ENCODE results near the gene CAPN3. TPM values are rescaled to one million over a fixed set of nuclear protein-coding genes. Genes with fewer than 3 reads are reported as not detected.

The CAPN3 gene
- polyA plus RNA-seq, 1 donor (not counting 4 experiments of a cell fraction or from before 2014, with no cell fraction given): 15.8 TPM

DNA sequence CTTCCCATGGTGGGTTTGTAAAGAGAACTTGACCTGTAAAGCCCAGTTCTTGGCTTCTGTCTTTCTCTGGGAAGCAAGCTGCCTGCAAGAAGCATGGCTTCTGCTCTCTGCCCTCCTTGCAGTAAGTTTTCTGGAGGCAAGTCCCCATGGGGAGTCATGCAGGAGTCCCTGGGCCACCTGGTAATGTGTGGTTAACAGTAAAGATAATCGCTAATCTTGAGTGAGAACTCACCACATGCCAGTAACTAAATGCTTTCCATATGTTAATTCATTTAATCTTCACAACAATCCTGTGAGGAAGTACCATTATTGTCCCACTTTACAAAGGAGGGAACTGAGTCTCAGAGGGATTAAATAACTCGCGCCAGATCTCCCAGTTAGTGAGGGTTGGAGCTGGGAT, 4.2 kb downstream of the CAPN3 start:
- Histone ChIP-seq H3K4me3 (ENCODE audit: control insufficient read depth in 2 of 3, extremely low read depth in 1 of 3, insufficient read depth in 2 of 3, low read depth in 1 of 3, low read length in 3 of 3) (no peak overlapping the region), H3K4me2 (ENCODE audit: control insufficient read depth, extremely low read depth, insufficient read depth, low read depth, low read length) (no peak overlapping the region), H4K20me1 (ENCODE audit: control insufficient read depth, extremely low read depth, insufficient read depth, low read length) (no peaks in the 10 kb centered on the region), H3K79me2 (ENCODE audit: control insufficient read depth, insufficient read depth, low read length) (no peaks in the 10 kb centered on the region), H2AFZ (ENCODE audit: control insufficient read depth, low read length) (no peak overlapping the region), H3K27ac (ENCODE audit: control insufficient read depth, insufficient read depth, low read length) (no peak overlapping the region), H3K9me1 (ENCODE audit: control insufficient read depth, extremely low read depth, insufficient read depth, low read length) (no peaks in the 10 kb centered on the region), H3K9me3 (ENCODE audit: control insufficient read depth, low read depth, low read length) (no peaks in the 10 kb centered on the region), H3K27me3 (ENCODE audit: control insufficient read depth, extremely low read depth, insufficient read depth, low read length) (no peaks in the 10 kb centered on the region), H3K9ac (ENCODE audit: control insufficient read depth, extremely low read depth, insufficient read depth, low read length) (no peak overlapping the region), H3K4me1 (ENCODE audit: control insufficient read depth, extremely low read depth, insufficient read depth, low read length) (peaks cover 3% of the 10 kb centered on the region), H3K36me3 (ENCODE audit: control insufficient read depth in 2 of 2, extremely low read depth in 1 of 2, insufficient read depth in 2 of 2, low read length in 2 of 2) (no peaks in the 10 kb centered on the region)
- TF ChIP-seq CTCF (optimal IDR thresholded peaks at IDR 0.05 in 1 of 3, IDR thresholded peaks at IDR 0.05 in 1 of 3, conservative IDR thresholded peaks at IDR 0.05 in 1 of 3; ENCODE audit: extremely low read depth in 1 of 3, insufficient read depth in 2 of 3, low read length in 3 of 3) (no peak), EZH2 (IDR thresholded peaks at IDR 0.05; ENCODE audit: low read length) (no peak)
- dilution Hi-C loops (cut with MboI; ENCODE audit: extremely low pct_ligation_motif_present, low sequenced_read_pairs): no loop called here
- DNase-seq (ENCODE audit: low read depth, low spot score): no peak
- no peak for FAIRE-seq

DNA sequence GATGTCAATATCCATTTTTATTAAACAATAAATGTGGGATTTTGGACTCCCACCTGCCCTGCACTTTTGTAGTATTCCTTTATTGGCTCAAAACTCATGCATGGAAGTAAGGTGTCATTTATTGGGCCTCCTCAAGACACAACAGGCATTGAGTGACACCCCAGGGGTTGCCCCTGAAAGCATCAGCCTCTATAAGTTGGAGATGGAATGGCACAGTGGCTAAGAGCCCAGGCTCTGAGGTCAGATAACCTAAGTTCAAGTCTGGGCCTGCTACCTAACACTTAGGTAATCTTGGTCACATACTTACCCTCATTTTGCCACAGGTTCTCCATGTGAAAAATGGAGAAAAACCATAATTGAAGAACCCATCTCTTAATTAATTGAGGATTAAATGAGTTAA, 4.6 kb downstream of the CAPN3 start:
- dilution Hi-C loops (cut with MboI; ENCODE audit: extremely low pct_ligation_motif_present, low sequenced_read_pairs): no loop called here
- no peak overlapping the region for H3K4me2 ChIP-seq (ENCODE audit: control insufficient read depth, extremely low read depth, insufficient read depth, low read depth, low read length)
- H3K9me3 ChIP-seq (ENCODE audit: control insufficient read depth, low read depth, low read length): no peaks in the 10 kb centered on the region
- no peaks in the 10 kb centered on the region for H3K9me1 ChIP-seq (ENCODE audit: control insufficient read depth, extremely low read depth, insufficient read depth, low read length)
- H3K9ac ChIP-seq (ENCODE audit: control insufficient read depth, extremely low read depth, insufficient read depth, low read length): no peak overlapping the region
- H3K4me1 ChIP-seq (ENCODE audit: control insufficient read depth, extremely low read depth, insufficient read depth, low read length): peaks cover 3% of the 10 kb centered on the region
- no peaks in the 10 kb centered on the region for H3K27me3 ChIP-seq (ENCODE audit: control insufficient read depth, extremely low read depth, insufficient read depth, low read length)
- DNase-seq (ENCODE audit: low read depth, low spot score) (no peak), FAIRE-seq (no peak)
- no peak overlapping the region for H2AFZ ChIP-seq (ENCODE audit: control insufficient read depth, low read length)
- no peak for TF ChIP-seq EZH2 (IDR thresholded peaks at IDR 0.05; ENCODE audit: low read length)
- no peak for TF ChIP-seq CTCF (optimal IDR thresholded peaks at IDR 0.05 in 1 of 3, IDR thresholded peaks at IDR 0.05 in 1 of 3, conservative IDR thresholded peaks at IDR 0.05 in 1 of 3; ENCODE audit: extremely low read depth in 1 of 3, insufficient read depth in 2 of 3, low read length in 3 of 3)
- H3K36me3 ChIP-seq (ENCODE audit: control insufficient read depth in 2 of 2, extremely low read depth in 1 of 2, insufficient read depth in 2 of 2, low read length in 2 of 2): no peaks in the 10 kb centered on the region
- no peaks in the 10 kb centered on the region for H3K79me2 ChIP-seq (ENCODE audit: control insufficient read depth, insufficient read depth, low read length)
- no peak overlapping the region for H3K4me3 ChIP-seq (ENCODE audit: control insufficient read depth in 2 of 3, extremely low read depth in 1 of 3, insufficient read depth in 2 of 3, low read depth in 1 of 3, low read length in 3 of 3)
- no peaks in the 10 kb centered on the region for H4K20me1 ChIP-seq (ENCODE audit: control insufficient read depth, extremely low read depth, insufficient read depth, low read length)
- H3K27ac ChIP-seq (ENCODE audit: control insufficient read depth, insufficient read depth, low read length): no peak overlapping the region
